ENCODE measurements around the gene MPPED1. TPM values are rescaled to one million over a fixed set of nuclear protein-coding genes. Genes with fewer than 3 reads are reported as not detected.

Gene MPPED1
- total RNA-seq, 1 experiment from 2014 or later = 0.35 TPM

- TF ChIP-seq SP1 (CRISPR knock-in tag; conservative IDR thresholded peaks at IDR 0.05) (no peak), E2F5 (CRISPR knock-in tag; IDR thresholded peaks at IDR 0.05) (no peak), ZNF121 (CRISPR knock-in tag; IDR thresholded peaks at IDR 0.05) (no peak), AR (CRISPR knock-in tag; IDR thresholded peaks at IDR 0.05) (no peak), ZNF263 (CRISPR knock-in tag; IDR thresholded peaks at IDR 0.05; ENCODE audit: low read depth) (no peak), ELF4 (CRISPR knock-in tag; IDR thresholded peaks at IDR 0.05; ENCODE audit: low read depth) (no peak), CREB1 (CRISPR knock-in tag; IDR thresholded peaks at IDR 0.05) (no peak), GABPB1 (CRISPR knock-in tag; IDR thresholded peaks at IDR 0.05) (no peak), NR1H2 (CRISPR knock-in tag; IDR thresholded peaks at IDR 0.05) (no peak), FOXP4 (CRISPR knock-in tag; IDR thresholded peaks at IDR 0.05) (no peak), CDX4 (CRISPR knock-in tag; IDR thresholded peaks at IDR 0.05; ENCODE audit: borderline replicate concordance) (no peak), RORB (CRISPR knock-in tag; IDR thresholded peaks at IDR 0.05) (no peak)
These were observed 20.2 kb downstream of the MPPED1 start (continued) for GRCh38 chr22:43431808-43432554.

- ATAC-seq = no peak
- no peaks in the 10 kb centered on the region for H3K9me3 Mint-ChIP-seq
- peak; percentile 7 for DNase-seq (ENCODE audit: low spot score)
- no peaks in the 10 kb centered on the region for H3K36me3 Mint-ChIP-seq
- TF ChIP-seq ZNF416 (CRISPR knock-in tag; IDR thresholded peaks at IDR 0.05) (no peak), MYBL2 (CRISPR knock-in tag; IDR thresholded peaks at IDR 0.05) (no peak), SOX15 (CRISPR knock-in tag; IDR thresholded peaks at IDR 0.05) (no peak), CREM (CRISPR knock-in tag; IDR thresholded peaks at IDR 0.05) (no peak), MXD4 (CRISPR knock-in tag; IDR thresholded peaks at IDR 0.05; ENCODE audit: borderline replicate concordance) (no peak), ZNF263 (CRISPR knock-in tag; IDR thresholded peaks at IDR 0.05; ENCODE audit: low read depth) (no peak), HMGXB4 (CRISPR knock-in tag; IDR thresholded peaks at IDR 0.05) (no peak), TP53 (CRISPR knock-in tag; IDR thresholded peaks at IDR 0.05) (no peak), ESRRA (CRISPR knock-in tag; IDR thresholded peaks at IDR 0.05; ENCODE audit: borderline replicate concordance) (no peak)
- no peak overlapping the region for H3K27ac Mint-ChIP-seq
- no peaks in the 10 kb centered on the region for H3K4me1 Mint-ChIP-seq
- ChIA-PET CTCF (interaction anchor here (0.8 to 1.6 kb wide), 4 partner anchors 29 to 364 kb away, joined by 3 to 4 read pairs (median 4); no protein-coding TSS in a partner anchor), POLR2A (no interaction called here)
- H3K4me3 Mint-ChIP-seq = no peak overlapping the region
- peaks cover 3% of the 10 kb centered on the region; the same call in 1 of the 2 replicates for H3K27me3 Mint-ChIP-seq (ENCODE audit: low read depth)
These were observed 21.1 kb downstream of the MPPED1 start for GRCh38 chr22:43432883-43433415.

All from WTC11 (cell line).